AG20443 (cell line): ENCODE data around the gene MYOF.
"Not testable (repeated sequence)": the region's sequence is repeated elsewhere in the genome, so short reads cannot be mapped to it uniquely, and the experiment has no call there.

ENCODE experiments used
- DNase-seq: peaks from one replicate; pipeline ENCODE4 v3.0.0; 2012; ENCODE audit warnings: low spot score, mixed read lengths

The MYOF gene

GRCh38 chr10:93454146-93454545 lies 28.0 kb downstream of the MYOF start:
- no peak for DNase-seq

DNA sequence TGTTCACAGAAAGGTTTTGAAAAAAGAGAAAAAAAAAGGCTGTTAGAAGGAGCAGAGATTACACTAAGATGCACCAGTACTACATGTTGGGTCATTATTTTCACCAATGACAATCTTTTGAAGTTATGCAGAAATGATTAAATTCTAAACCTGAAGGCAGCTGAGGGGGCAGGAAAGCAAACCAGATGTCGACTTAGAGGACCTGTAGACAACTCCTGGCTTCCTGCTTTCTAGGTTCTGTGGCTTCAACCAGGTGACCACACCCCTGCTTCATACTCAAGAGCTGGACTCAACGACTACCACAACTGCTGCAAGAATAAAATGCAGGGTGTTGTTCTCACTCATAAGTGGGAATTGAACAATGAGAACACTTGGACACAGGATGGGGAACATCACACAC lies 30.0 kb downstream of the MYOF start:
- DNase-seq: no peak

- no peak for DNase-seq
Measured at GRCh38 chr10:93451244-93451947, 30.7 kb downstream of the MYOF start.

DNA sequence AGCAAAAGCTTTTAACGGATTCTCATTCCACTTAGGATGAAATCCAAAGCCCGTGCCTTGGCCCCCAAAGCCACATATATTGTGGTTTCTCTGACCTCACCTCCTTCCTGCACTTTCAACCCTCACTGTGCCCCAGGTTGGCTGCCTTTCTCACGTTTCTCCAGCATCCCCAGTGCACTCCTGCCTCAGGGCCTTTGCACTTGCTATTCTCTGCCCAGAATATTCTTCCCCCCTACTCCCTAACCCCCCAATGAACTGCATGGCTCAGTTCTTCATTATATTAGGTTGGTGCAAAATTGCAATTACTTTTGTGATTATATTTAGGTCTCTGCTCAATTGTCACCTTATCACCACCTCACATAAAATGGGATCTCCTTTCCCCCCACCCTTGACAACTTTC lies 34.2 kb downstream of the MYOF start:
- no peak for DNase-seq

GRCh38 chr10:93447019-93447418 lies 35.1 kb downstream of the MYOF start:
- no peak for DNase-seq

- DNase-seq: no peak
Measured at GRCh38 chr10:93445978-93446720, 36.0 kb downstream of the MYOF start.

DNA sequence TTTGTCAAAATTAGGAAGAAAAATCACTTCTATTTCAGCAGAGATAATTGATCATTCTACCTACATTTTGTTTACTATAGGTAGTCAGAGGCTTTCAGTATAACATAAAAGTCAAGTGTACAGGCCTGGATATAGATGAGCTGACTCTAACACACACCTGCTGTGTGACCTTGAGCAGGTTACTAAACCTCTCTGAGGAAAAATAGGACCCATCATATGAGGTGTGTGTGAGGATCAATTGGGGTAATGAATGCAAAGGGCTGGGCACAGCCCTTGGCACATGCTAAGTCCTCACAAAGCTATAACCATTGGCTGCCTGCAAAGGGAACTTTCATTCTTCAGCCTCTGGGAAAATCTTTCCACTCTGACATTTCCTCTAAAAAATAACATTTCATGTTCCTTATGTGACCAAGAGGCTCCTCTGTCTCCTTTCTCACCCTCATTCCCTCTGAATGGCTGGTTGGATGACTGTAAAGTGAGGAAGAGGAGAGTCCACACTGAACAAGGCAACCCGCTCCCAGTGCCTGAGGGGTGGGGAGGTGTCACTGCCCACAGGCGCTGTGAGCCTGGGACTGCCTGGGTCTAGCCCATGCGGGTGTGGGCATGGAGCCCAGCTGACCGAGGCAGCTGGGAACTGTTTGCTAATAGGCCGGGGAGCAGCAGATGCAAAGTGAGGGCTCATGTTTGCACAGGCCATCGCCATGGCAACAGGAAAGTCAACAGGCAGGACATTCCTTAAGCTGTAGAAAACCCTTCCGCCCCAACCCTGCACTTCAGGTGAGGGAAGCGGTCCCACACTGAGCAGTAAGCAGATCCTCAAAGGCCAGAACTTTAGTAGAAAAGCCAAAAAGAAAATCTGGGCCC lies 36.8 kb downstream of the MYOF start:
- DNase-seq: peak; percentile 92

GRCh38 chr10:93443481-93443880 lies 38.7 kb downstream of the MYOF start:
- DNase-seq: no peak

GRCh38 chr10:93442721-93443120 lies 39.4 kb downstream of the MYOF start:
- not testable (repeated sequence) for DNase-seq

DNA sequence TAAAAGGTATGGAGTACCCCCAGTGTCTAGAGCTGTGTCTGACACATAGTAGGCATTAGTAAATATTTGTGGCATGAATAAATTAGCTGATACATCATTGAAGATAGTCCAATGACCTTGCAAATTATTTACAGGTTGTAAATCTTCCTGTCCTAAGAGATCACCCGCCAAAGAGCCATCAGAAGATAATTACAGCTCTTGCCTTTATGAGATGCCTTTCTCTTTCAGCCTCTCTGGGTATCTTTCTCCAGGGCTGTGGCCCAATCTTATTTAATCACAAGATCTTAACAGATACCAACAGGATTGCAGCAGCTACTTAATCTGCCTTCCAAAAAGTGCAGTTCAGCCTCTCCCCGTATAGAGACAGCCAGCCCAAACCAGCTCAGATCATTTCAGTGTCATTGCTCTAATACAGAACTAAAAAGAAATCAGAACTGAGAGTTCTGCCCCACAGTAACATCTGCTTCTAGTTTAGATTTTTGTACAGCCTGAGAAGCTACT lies 41.5 kb downstream of the MYOF start:
- DNase-seq: no peak

GRCh38 chr10:93438613-93439253 lies 43.4 kb downstream of the MYOF start:
- no peak for DNase-seq

GRCh38 chr10:93437946-93438612 lies 44.1 kb downstream of the MYOF start:
- peak; percentile 38 for DNase-seq

DNA sequence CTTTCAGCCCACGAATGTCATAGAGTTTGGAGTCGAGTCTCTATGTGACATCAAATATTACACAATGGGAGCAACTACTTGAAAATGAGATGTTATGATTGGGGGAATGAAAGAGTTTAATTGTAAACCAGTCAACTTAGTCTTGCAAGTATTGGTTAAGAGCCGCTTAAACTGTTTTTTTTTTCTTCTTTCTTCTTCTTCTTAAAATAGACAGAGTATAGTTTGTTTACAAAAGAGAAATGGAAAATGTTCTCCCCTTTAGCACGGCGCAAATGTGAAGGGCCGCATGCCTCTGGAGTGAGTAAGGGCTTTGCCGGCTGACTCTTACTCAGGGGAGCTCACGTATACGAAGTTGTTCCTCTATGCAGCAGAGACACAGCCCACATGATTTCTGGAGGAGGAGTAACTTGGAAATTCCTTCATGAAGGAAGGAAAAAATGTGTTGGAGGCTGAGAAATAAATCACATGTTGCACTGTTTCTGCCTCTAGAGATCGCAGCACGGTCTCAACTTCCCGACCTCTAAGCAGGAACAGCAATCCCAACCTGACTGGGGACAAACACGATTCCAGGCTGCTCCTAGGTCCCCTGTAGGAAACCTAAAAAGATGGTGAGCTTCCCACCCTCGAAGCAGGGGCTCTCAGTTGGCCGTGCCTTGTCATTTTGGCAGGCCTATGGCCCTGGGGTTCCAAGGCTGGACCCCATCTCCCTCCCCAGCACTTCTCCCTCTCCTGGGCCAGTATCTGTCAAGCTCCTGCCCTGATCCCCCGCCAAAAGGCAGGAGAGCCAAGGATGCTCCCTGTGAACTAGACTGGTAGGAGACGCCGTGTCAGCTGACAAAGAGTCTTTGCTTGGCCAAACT lies 44.8 kb downstream of the MYOF start:
- peak; percentile 85 for DNase-seq

DNA sequence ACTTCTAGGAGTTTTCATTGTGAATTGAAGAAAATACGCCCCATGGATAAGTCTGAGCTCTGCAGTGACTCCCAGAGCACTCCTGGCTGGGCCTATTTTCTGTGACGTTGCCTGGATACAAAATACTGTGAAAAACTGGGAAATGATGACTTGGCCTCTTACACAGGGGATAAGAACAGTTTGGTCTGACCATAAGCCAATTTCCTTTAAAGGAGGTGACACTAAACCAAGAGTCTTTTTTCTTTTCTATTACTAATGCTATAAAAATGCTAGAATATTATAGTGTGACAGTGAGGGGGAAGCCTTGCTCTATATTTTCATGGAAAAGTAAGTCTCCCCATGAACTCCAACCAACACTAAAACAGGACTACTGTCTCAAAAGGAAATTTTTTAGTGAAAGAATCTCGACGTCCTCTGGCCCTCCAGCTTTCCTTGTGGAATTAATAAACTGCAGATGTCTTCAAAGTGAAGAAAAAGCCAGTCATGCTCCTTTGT lies 45.5 kb downstream of the MYOF start:
- DNase-seq: peak; percentile 82

DNA sequence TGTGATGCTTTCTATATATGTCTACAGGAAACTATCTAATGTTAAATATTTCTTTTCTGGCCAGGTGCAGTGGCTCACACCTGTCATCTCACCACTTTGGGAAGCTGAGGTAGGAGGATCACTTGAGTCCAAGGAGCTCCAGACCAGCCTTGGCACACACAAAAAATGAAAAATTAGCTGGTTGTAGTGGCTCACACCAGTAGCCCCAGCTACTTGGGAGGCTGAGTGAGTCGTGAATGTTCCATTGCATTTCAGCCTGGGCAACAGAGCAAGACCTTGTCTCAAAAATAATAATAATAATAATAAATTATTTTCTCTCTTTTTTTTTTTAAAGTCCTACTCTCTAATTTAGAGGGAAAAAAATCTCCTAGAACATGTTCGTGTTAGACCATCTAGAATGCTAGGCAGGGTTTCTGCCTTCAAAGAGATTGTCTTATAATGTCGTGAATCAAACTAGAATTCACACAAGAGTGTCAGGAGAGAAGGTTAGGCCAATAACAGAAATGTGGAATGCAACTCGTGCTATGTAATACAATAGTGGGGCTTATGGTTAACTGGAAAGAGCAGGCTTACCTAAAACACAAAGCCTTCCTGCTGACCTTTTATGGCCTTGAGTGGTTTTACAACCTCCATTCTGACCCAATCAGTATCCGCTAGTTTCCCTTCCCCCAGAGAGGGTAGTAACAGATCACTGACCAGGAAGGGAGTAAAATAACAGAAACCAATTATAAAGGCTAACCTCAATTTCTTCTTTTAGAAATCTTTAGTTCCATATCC lies 46.3 kb downstream of the MYOF start:
- peak; percentile 34 for DNase-seq

GRCh38 chr10:93434991-93435491 lies 47.1 kb downstream of the MYOF start:
- no peak for DNase-seq

DNA sequence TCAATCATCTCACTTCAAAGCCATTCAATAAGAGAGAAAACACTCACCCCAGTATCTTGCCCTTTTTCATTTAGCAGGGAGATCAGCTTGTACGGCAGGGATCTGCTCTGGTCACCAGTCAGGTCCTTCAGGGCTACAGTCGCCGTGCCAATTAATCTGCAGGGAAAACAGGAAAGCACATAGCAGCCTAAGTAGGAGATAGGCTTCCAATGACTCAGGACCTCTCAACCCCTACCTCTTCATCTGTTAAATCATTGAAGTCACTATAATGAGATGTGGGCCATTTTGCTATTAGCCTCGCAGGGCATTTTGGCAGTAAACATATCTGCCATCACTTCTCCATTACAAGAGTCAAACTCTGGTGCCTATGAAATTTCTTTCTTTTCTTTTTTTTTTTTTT lies 50.8 kb downstream of the MYOF start:
- no peak for DNase-seq

GRCh38 chr10:93425861-93426260 lies 56.3 kb downstream of the MYOF start:
- no peak for DNase-seq

DNA sequence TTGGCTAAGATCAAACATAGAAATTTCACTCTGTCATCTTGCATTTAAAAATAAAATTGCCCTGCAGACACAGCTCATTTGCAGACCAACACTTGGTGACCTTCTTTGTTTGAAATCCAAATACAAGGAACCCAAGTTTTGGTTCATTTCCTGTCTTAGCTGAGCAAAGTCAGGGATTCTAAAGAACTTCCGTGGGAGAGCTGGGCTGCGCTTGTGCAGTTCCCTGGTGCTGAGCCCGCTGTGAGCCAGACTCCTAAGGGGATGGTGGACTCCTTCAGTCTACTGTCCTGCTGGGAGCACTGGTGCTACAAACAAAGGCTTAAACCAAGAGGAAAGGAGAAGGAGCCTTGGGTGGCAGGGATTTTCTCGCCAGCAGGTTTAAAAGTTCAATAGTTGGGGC lies 60.0 kb downstream of the MYOF start:
- DNase-seq: no peak
